HG02759 (cell line): ENCODE results near the gene PLB1.
"Not testable (repeated sequence)": the region's sequence is repeated elsewhere in the genome, so short reads cannot be mapped to it uniquely, and the experiment has no call there.

Experiments used
- ATAC-seq: cut with Tn5 transposase; IDR thresholded peaks from one replicate; pipeline ENCODE4 v1.9.1; 2021; ENCODE audit warnings: mild to moderate bottlenecking, moderate library complexity; ENCODE audit not compliant: unreplicated experiment

Gene PLB1

DNA sequence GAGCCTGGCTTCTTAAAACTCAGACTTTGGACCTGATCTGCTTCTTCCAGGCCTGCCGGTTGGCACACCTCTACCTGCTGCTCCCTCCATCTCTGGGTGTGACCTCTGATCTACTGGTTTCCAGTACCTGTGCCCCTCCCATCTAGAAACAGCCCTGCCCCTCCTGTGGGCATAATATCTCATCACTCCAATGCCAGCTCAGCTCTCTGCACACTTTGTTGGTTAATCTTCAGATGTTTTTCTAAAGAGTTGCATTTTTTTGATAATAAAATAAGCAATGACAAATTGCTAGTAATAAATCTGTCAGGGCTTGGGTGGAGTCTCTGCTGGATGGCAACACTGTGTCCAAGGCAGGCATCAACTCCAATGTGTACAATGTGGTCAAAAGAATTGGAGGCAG, 166.2 kb downstream of the PLB1 start:
- ATAC-seq: no peak

DNA sequence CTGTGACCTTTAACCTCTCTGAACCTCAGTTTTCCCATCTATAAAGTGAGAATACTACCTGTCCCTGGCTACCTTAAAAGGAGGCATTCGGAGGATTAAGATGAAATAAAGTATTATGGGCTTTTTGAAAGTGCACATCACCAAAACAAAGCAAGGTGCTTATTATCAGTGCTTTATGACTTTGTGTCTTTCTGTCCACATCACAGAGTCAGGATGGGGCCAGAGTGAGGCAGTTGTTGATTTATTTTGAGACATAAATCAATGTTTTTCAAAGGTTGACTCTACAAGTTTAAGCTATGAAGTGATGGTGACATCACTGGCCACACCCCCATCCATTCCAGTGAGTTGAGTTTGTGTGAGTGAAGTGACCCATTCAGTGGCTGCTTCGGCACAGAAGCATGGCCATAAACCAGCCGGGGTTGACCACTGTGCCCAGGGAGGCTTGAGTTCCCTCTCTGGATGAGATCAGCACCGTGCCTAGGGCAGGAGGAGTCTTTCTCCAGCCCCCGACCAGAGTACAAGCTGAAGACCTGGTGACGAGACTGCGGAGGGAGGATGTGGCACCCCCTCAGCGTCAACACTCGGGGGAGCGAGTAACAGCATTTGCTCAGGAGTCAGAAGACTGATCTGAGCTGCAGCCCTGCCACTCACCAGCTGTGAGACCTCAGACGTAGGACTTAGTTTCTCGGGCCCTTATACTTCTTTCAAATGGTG, 166.8 kb downstream of the PLB1 start:
- no peak for ATAC-seq

DNA sequence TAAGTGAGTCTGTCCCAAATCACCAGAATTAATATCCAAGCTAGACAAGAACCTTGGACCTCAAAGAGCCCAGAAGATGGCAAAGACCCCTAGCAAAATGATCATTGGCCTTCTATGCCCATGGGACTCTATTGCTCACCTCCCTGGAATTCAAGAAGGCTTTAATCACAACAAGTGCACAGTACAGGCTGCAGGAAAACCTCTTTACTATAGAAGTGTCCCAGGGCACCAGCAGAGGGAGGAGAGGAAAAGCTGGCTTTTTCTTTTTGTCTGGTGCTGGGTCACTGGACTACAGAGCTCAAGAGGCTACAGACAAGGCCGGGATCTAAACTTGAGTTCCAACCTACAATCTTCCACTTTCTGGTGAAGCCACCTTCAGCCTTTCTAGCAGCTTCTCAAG, 167.5 kb downstream of the PLB1 start:
- ATAC-seq: no peak

DNA sequence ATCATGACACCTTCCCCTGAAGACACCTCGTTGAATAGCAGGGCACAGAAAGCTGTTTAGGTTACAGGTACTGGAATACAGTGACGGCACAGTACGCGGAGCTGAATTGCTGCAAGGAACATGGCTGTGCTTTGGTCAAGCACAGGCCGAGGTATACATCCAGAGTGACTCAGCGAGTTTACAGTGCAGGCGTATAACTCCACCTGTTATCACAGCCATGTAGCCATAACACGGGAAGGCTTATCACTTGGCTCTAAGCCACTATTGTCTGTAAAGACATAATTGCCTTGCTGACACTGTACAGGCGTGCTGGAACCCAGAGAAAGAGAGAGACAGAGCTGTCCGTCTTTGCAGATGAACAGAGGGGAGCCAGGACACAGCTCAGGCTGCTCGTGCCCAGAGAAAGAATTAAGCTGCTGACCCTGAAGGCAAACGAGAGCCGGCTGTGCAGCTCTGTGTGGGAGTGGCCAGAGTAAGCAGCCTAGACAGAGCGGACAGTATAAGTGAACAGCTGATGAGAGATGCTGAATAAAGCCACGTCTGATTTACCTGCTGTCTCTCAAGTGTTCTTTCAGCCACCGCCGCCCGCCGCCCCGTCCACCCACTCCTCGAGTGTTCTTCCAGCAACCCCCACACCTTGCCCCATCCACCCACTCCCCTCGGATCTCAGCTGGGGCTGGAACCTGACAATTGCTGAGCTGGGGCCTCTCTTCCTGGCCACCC, 168.4 kb downstream of the PLB1 start:
- no peak for ATAC-seq

DNA sequence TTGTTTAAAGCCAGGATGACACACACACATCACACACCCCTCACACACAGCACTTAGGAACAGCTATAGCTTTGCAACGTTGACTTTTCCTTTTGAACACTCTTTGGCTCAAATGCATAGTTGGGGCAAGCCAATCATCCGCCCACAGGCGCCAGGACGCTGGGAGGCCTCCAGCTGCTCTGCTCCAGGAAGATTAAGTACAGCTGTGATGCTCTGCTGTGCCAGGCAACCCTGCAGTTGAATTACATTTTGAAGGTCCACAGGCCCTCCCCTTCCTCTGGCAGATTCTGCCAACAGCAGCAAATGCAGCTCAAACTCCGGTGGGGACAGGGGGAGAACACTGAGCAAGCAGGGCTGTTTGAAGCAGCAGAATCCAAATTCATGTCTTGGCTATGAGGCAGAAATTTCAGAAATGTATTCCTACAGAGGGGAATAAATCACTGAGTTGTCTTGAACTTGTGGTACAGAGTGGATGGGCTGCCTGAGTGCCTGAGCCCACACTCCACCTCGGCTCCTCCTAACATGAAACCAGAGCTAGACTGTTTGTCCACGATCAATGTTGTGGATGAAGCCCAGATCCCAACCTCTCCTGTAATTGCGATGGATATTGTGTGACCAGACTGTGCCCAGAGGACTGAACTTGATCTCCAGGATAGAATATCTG, 169.3 kb downstream of the PLB1 start:
- no peak for ATAC-seq

DNA sequence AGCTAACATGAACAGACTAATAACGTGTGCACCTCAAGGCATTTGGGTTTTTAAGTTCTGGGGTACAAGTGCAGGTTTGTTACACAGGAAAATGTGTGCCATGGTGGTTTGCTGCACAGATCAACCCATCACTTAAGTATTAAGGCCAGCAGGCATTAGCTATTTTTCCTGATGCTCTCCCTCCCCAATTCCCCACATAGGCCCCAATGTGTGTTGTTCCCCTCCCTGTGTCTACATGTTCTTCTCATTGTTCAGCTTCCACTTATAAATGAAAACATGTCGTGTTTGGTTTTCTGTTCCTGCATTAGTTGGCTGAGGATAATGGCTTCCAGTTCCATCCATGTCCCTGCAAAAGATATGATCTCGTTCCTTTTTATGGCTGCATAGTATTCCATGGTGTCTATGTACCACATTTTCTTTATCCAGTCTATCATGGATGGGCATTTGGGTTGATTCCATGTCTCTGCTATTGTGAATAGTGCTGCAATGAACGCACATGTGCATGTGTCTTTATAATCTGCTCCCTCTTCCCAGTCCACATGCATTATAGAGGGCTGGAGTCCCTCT, 170.0 kb downstream of the PLB1 start:
- not testable (repeated sequence) for ATAC-seq

DNA sequence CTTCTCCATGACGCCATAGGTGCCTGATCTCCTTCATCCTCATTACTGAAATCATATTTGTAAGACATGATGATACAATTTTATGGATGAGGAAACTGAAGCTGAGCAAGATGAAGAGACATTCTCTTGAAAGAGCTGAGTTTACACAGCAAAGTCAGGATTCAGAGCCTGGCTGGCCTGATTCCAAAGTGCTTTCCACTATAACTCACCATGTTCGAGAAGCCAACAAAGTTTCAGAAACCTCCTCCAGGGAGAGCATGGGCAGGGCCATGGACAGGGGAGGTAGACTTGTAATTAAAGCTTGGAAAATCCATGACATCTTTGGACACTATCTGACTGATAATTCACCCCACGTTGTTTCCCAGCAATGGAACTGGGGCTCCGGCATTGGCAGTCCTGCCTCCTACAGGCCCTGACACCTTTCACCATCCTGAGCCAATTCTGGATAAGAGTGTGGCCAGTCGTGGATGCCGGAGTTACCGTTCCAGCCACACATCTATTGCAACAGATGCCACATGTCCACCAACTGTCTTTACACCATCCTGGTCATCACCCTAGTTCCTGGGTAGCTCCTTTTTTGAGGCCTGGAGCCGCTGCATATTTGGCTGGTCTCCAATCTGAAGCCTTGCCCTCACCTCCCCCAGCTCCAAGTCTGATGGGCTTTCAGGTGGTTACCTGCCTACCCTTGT, 170.8 kb downstream of the PLB1 start:
- no peak for ATAC-seq

DNA sequence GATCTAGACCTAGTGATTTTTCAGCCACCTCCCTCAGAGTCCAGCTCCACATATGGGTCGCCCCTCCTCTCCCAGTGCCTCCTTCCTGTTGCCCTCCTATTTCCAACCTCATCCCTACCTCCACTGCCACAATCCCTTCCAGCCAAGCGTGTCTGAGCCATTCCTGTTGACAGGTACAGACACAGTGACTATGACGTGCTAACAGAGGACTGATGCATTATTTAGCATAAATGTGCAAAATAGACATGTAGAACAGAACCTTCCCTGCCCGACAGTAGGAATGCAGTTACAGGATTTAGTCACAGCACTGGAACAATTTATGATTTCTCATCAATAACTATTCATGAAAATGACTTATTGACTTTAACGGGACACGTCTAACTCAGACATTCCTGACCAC, 171.4 kb downstream of the PLB1 start:
- no peak for ATAC-seq

DNA sequence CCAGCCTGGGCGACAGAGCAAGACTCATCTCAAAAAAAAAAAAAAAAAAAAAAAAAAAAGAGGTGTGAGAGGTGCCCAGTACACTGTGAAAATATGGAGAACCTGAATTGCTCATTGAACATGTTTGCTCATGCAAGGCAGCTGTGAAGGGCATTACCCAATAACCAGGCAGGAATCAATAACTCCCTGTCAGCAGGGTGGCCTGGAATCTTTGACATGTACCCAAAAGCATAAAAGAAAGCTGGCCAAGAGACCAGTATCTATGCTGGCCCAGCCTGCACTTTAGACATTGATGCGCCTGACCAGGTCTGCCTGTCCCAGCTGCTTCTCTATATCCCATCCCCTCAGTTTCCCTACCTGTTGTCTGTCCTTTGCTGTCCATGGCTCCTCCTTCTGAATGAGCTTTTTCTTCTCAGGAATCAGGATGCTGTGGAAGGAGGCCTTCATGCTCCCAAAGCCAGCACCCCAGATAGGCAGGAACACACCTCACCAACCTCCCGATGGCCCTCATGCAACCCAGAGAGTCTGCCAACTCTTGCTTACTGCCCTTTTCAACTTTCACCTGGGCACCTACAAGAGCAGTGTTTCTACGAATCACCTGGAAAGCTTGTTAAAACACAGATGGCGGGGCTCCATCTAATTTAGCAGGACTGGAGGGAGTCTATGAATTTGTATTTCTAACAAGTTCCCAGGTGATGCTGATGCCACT, 172.4 kb downstream of the PLB1 start:
- no peak for ATAC-seq

DNA sequence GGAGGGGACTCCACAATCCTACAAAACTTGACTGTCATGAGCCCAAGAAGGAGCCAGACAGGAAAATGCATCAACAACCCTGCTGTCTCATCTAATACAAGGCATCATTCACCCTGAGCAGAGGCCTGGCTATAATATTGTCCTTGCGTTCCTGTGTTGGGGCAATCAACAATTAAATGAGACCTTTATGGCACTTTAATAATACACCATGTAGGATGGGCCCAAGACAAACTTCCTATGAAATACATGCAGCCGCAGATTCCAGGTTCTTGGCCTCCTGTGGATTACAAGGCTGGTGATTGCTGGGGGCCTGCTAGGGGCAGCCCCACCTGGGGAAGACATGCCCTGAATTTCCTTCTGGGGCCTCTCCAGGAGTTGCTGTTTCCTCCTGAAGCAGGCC, 173.0 kb downstream of the PLB1 start:
- ATAC-seq: no peak

DNA sequence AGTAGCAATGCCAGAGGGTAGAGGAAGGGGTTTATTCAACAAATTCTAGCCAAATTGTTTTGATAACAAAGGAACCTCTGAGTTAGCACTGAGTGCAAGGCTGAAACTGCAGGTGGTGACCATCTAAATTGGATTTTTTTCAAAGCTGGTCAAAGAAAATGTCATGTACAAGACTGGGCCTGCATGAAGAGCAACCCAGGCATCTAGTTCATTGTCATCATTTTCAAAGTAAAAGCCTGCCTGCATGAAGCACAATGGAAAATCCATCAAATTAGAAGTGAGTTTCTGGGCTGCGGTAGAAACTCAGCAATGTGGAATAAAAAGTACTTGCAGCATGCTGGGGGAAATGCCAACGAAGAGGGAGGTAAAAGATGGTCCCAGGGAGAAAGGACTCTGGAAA, 175.0 kb downstream of the PLB1 start:
- no peak for ATAC-seq

DNA sequence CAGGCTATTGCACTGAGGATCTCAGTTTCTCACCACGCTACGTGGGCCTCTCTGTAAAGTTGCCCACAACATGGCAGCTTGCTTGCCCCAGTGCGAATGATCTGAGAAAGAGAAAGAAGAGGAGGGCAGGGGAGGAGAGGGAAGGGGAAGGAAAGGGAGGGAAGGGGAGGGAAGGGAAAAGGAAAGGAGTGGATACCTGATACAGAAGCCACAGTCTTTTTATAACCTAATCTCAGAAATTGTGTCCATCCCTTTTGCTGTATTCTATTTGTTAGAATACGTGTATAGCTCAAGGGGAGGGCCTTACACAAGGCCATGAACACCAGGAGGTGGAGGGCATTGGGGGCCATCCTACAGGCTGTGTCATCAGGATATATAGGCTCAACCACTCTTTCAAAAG, 177.5 kb downstream of the PLB1 start:
- ATAC-seq: no peak

DNA sequence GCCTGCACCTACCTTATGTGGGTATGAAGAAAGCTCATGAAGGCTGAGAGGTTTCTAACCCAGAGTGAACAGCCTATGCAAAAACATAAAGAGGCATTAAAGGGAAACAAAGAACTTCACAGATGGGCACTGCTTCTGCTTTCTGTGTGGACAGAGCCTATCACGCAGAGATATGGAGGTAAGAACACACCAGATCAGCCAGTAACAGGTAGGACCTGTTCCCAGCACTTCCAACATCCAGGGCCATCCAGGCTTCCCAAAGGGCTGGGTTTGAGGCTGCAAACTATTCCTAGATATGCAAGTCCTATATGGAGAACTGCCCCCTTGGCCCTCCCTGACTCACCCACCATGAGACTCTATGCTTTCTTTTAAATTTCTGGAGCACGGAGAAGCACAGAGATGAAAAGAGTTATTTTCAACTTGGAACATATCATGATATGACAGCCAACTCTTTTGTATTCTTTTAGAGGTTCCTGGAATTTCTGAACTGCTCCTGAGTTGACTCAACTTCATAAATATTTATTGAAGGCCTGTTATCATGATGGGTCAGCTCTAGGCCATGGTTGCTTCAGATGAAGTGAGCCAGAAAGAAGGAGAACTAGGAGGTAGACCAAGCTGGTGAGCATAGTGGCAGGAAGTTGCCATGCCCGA, 178.3 kb downstream of the PLB1 start:
- no peak for ATAC-seq

DNA sequence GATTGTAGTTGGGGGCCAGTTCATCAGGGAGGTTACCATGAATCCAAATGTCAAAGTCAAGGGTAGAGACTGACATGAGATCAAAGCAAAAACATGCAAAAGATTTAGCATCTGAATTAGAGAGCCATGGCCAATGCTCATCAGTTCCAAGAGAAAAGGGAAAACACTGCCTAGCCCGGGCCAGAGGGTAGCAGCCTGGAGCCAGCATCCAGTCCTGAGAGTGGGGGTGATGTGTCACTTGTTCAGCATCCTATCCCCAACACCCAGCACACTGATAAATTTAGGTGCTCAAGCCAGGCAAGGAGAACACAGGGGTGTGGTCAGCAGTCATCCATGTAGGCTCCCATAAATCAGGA, 178.8 kb downstream of the PLB1 start:
- ATAC-seq: no peak

DNA sequence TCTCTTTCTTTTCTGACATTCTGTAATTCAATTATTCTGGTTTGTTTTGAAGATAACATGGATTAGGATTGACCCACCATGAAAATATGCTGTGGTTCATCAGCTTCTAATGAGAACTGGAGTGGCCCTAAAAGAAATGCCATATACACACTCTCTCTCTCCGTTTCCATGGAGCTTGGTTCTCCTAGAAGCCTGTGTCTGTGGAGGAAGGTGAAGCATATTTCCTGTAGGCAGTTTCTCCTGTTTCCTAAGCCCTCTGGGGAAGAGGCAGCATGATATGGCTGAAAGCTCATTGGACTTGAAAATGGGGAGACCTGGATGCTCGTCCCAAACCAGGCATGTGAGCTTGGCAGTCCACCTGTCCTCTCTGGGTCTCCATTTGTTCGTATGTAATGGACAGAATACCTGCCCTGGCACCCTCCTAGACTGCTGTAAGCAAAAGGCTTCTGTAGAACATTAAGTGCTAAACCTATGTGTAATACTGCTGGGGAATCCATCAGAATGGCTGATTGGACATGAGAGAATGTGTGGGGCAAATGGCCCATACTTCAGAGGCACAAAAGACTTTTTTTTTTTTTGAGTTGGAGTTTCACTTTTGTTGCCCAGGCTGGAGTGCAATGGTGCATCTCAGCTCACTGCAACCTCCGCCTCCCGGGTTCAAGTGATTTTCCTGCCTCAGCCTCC, 180.4 kb downstream of the PLB1 start:
- no peak for ATAC-seq

DNA sequence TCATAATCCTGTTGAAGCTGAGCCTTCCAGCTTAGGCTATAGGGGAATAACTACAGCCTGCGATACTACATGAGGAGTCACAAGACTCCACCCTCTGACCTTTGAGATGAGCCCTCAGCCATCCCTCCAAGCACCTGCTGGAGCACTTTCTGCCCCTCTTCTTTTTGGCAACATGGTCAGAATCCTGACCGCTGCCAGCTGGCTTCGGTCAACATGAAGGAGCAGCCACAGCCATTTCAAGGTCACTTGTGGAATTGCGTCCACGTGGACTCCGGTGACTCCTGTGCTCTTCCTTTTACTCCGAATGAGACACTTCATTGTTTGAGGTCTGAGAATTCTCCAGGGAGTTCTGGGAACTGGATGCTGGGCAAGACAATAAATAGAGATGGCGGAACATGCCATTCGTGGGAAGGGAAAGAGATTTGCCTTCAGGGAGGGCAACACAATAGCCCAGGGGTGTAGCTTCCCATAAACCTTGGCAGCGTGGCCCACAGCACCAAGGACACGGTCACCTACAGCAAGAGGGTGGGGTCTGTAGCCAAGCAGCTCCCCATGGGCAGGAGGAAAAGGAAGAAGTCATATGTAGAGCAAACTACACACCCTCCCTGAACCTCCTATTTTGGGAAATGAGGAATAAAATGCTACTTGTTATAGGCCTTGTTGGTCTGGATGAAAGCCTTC, 182.5 kb downstream of the PLB1 start:
- no peak for ATAC-seq

DNA sequence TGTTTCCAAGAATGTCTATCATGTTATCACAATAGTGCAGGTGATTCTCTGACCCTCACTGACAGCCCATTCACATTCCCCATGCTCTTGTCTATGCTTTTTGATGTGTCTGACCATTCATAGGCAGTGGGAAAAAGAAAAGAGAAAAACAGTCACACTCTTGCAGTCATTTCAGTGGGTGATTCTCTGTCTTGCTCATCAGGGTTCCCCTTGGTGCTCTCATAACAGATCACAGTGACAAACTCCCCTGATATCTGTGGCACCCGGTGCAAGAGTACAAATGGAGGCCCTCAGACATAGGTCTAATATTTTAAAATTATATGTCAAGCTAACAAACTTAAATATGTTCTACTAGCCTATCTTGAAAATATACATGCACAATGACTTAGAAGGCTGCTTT, 183.1 kb downstream of the PLB1 start:
- peak; percentile 45 for ATAC-seq

DNA sequence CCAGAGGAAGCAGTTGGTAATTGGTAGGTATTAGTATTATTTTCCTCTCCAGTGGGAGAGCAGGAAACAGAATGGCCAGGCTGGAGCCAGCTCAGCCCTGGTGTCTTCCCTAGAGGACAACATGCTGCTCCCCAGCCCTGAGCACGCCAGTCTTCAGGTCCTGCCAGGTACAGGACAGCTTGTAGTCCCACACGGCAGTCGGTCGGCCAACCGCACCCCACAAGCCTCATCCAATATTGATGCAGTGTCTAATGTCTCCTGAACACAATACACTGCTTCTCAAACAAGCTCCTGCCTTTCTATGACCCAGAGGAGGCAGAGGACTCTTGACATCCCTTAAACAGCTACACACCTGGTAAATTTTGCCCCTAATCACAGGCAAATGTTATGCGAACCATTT, 184.8 kb downstream of the PLB1 start:
- no peak for ATAC-seq

DNA sequence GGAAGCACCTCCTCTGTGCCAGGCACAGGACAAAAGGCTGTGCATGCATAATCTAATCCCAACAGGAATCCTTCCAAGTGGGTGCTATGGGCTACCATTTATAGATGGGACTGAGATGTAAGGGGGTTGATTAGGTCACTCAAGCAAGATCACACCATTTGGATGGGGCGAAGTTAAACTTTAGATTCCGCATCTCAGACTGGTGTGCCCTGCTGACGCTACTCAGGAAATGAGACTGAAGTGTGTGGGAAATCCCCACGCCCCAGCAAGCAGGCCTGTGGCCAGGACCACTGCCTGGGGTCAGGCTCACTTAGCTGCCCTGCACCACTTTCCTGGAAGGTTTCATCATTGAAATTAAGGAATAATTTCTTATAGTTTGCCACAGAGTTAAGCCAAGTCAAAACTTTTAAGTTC, 185.3 kb downstream of the PLB1 start:
- peak; percentile 88 for ATAC-seq
